Stimulated activated CD4-positive, alpha-beta T cell treated with anti-CD3 and anti-CD28 coated beads, Interleukin-2, amount 100 ng/mL, for 4 hours (primary cell): ENCODE measurements around the gene PAFAH1B2.
"Not testable (repeated sequence)": the region's sequence is repeated elsewhere in the genome, so short reads cannot be mapped to it uniquely, and the experiment has no call there.

Experiments
- DNase-seq: peaks from one replicate; pipeline ENCODE4 v3.0.0-alpha.2; 2020; ENCODE audit warnings: low read depth

Gene PAFAH1B2

DNA sequence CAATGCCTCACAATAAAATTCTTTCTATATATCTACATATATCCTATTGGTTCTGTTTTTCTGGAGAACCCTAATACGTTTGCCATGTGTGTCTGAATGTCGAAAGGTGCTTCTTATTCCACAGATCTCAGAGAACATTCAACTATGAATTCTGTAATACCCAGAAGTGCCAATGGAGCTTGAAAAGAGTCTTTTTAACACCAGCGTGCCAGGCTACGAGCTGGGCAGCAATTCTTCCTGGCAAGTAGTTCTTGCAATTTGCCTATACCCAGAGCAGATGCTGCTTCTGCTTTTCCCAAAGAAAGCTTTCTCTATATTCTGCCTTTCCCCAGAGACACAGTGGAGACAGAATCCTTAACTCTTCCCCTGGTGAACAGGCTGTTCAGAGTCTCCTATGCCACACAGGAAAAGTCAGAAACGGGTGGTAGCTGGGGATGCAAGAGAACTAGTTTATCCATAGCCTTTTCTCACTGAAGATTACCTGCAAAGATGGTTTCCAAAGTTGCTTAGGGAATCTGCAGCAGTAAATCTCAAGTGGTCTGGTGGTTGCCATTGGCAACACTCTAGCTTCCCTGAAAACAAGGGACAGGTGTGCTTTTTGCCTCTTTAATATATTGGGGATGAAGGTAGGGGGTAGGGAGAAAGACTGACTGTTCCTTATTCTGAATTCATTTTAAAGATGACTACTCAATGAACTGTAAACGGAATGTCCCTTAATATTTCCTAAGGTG, 16.8 kb upstream of the PAFAH1B2 start:
- DNase-seq = no peak

DNA sequence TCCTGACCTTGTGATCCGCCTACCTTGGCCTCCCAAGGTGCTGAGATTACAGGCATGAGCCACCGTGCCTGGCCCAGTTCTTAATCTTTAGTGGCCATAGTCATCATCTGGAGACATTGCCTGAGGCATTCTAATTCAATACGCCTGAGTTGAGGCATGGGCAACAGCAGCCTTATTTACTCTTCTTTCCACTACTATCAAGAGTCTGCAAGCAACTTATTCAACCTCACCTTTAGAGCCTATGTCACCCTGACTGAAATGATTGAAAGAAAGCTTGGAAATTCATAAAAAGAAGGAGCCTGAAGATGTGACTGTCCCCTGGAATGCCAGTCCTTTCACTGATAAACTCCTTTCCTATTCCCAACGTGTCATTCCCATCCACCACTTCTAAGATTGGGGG, 15.8 kb upstream of the PAFAH1B2 start:
- no peak for DNase-seq

DNA sequence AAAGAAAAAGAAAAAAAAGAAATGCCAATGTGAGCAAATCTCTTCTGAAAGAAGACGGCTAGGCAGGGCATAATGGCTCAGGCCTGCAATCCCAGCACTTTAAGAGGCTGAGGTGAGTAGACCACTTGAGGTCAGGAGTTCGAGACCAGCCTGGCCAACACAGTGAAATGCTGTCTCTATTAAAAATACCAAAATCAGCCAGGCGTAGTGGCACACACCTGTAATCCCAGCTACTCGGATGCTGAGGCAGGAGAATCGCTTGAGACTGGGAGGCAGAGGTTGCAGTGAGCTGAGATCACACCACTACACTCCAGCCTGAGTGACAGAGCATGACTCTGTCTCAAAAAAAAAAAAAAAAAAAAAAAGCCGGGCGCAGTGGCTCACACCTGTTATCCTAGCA, 13.7 kb upstream of the PAFAH1B2 start:
- DNase-seq = not testable (repeated sequence)

GRCh38 chr11:117130879-117131278, 13.2 kb upstream of the PAFAH1B2 start:
- DNase-seq = no peak

DNA sequence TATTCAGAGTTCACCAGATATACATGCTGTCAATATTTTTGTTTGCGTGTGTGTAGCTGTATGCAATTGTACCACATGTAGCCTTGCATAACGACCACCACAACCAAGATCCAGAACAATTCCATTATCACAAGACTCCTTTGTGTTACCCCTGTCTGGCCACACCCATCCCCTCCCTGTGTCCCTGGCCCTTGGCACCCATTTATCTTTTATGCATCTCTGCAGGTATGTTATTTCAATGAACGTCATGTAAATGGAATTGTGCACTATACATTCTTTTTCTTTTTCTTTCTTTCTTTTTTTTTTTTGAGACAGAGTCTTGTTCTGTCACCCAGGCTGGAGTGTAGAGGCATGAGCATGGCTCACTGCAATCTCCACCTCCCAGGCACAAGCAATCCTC, 9.7 kb upstream of the PAFAH1B2 start:
- DNase-seq = no peak

DNA sequence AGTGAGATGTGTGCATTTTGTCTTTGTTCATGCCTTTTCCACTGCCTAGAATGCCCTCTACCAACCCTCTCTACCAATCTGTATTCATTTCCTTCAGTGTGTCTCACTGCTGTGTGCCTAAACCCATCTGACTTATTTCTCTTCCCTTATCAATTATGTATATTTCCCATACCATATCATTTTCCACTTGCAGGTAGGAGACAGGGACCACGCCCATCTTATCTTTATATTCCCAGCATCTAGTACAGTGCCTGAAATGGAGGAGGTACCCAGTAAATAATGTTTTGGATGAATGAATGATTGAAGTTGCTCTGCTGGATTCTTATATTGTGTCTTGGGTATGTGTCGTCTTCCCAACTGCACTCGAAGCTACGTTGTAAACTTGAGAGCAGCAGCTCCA, 9.1 kb upstream of the PAFAH1B2 start:
- DNase-seq = not testable (repeated sequence)

DNA sequence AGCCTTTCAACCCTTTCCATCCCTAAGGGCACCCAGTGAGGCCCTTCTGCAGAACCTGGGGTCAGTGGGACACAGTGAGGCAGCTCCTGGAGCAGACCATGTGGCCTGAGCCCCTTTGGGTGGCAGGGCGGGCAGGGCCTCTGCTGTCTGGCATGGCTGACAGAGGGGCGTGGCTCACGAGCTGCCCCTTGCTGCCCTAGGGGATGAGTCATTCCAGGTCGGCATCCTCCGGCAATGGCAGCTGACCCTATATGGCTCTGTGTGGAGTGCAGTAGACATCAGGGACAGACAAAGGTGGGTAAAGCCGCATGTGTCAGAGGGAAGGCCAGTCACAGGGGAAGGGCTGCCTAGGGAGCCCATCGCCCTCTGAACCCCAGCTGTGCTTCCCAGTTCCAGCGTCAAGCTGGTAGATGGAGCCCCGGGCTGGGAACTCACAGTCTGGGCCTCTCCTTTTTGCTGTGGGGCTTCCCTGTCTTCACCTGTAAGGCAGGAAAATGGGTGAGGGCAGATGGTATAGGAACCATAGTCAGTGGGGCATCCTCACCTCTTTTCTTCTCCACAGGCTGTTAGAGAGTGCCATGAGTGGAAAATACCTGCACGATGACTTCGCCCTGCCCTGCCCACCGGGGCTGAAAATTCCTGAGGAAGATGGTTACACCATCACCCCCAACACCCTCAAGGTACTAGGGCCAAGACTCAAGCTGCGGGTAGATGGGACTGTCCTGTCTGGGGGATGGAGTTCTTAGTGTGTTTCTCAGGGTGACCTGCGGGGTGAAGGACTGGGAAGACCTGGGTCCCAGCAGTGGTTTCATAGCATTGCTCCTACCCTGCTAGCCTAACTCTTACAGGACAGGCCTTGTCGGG, 6.6 kb upstream of the PAFAH1B2 start:
- DNase-seq = not testable (repeated sequence)

DNA sequence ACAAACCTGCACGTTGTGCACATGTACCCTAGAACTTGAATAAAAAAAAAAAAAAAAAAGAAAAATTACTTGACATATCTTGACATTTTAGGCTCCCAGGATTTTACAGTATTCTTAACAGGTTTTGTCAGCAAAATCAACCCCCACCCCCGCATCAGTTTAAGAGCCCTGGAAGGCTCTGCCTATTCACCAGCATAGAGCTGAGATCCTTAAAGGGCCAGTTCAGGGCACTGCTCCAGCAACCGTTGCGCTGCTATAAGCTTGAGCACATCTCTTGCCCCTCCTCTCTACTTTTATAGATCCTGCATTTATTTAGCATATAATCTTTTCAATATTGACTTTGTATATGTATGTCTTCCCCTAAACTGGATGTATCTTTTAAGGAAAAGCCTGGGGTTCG, 697 bp upstream of the PAFAH1B2 start:
- no peak for DNase-seq

- no peak for DNase-seq
Measured at GRCh38 chr11:117144477-117145392, 648 bp downstream of the PAFAH1B2 start.

- no peak for DNase-seq
Measured at GRCh38 chr11:117145393-117145761, 1.3 kb downstream of the PAFAH1B2 start.

- DNase-seq = no peak
Measured at GRCh38 chr11:117146521-117146920, 2.4 kb downstream of the PAFAH1B2 start.

- no peak for DNase-seq
Measured at GRCh38 chr11:117152066-117152465, 8.0 kb downstream of the PAFAH1B2 start.

DNA sequence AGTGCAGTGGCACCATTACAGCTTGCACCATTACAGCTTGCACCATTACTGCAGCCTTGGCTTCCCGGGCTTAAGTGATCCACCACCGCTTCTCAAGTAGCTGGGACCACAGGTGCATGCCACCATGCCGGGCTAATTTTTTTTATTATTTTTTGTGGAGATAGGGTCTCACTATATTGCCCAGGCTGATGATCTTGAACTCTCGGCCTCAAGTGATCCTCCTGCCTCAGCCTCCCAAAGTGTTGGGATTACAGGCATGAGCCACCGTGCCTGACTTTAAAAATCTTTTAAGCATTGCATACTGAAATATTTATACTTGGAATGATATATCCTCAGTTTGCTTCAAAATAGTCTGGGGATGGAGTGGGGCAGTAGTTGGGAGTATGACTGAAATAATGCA, 10.4 kb downstream of the PAFAH1B2 start:
- no peak for DNase-seq

DNA sequence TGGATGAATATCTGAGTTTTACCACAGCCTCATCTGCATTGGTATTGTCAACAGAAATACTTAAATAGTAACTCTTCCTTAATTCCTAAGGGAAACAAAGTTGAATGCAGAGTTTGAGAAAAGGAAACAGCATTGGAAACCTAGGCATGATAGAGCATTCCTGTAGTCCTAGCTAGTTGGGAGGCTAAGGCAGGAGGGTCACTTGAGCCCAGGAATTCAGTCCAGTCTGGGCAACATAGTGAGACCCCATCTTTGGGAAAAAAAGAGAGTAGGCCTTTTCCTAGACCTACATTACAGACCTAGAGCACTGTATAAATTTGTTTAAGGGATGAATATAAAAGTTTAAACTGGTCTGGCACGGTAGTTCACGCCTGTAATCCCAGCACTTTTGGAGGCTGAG, 13.4 kb downstream of the PAFAH1B2 start:
- DNase-seq = no peak

DNA sequence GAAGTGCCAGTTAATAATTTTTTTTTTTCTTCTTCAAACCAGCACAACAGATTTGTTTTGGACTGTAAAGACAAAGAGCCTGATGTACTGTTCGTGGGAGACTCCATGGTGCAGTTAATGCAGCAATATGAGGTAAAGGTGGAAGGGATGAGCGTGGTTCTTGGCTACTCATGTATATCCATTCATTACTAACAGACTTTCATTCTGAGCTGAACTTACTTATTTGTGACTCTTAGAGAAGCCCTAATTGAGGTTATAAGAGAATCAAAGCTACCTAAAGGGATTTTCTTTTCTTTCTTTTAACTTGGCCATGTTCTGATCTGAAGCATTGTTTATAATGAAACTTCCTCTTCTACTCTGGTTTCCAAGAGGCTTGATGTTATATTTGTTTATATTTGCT, 15.8 kb downstream of the PAFAH1B2 start:
- DNase-seq = no peak

GRCh38 chr11:117160826-117161225, 16.7 kb downstream of the PAFAH1B2 start:
- DNase-seq = no peak

GRCh38 chr11:117166491-117166890, 22.4 kb downstream of the PAFAH1B2 start:
- DNase-seq = no peak

- DNase-seq = no peak
Measured at GRCh38 chr11:117169736-117170135, 25.6 kb downstream of the PAFAH1B2 start.

- DNase-seq = no peak
Measured at GRCh38 chr11:117170210-117170609, 26.1 kb downstream of the PAFAH1B2 start.

DNA sequence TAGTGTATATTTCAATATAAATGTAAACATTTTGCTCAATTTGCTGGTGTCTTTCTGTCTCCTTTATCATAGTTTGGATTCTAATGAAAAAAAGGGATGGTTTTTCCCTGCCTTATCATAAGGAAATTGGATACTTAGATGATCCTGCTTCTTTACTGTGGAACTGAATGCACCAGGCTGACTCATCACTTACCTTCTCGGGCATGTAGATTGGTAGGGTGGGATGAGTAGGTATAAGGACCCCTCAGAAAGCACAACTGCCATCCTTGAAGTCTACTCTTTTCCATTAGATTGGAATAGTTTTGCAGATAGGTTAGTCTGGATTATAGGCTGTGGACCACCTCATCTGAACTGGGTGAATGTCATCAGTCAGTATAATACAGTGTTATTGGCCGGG, 26.9 kb downstream of the PAFAH1B2 start:
- DNase-seq = no peak

- DNase-seq = no peak
Measured at GRCh38 chr11:117171404-117172061, 27.4 kb downstream of the PAFAH1B2 start.
